ENCODE data around the gene LRFN3.

DNA sequence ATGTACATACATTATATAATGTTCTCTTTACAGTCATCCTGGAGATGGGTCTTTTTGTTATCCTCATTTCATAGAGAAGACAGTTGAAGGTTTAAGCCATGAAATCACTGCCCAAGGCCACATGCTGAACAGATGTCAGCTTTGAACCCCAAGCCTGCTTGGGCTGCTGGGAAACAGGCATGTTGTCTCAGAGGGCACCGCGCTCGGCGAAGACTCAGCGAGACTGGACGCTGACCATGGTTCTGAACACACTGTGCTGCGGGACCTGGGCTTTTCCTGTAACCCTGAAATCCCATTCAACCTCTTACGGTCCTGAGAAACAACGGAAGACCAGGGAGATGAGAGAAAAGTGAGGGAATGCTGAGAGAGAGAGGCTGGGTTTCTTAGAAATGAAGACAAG is 27.3 kb downstream of the LRFN3 start:
- TF ChIP-seq, protein P1, sequence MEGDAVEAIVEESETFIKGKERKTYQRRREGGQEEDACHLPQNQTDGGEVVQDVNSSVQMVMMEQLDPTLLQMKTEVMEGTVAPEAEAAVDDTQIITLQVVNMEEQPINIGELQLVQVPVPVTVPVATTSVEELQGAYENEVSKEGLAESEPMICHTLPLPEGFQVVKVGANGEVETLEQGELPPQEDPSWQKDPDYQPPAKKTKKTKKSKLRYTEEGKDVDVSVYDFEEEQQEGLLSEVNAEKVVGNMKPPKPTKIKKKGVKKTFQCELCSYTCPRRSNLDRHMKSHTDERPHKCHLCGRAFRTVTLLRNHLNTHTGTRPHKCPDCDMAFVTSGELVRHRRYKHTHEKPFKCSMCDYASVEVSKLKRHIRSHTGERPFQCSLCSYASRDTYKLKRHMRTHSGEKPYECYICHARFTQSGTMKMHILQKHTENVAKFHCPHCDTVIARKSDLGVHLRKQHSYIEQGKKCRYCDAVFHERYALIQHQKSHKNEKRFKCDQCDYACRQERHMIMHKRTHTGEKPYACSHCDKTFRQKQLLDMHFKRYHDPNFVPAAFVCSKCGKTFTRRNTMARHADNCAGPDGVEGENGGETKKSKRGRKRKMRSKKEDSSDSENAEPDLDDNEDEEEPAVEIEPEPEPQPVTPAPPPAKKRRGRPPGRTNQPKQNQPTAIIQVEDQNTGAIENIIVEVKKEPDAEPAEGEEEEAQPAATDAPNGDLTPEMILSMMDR (IDR thresholded peaks at IDR 0.05), result no peak
- no peak for TF ChIP-seq EP300 (IDR thresholded peaks at IDR 0.05)
- no peak for TF ChIP-seq POLR2A (IDR thresholded peaks at IDR 0.05)
